Mononuclear cell (primary cell): ENCODE data around the gene TJP3. TPM values are rescaled to one million over a fixed set of nuclear protein-coding genes. Genes with fewer than 3 reads are reported as not detected.

Experiments
- H3K27me3 ChIP-seq: 2 replicates; pipeline ENCODE4 v1.6.0; 2011; ENCODE audit warnings: low read length, control low read depth; ENCODE audit not compliant: insufficient read depth
- H3K4me1 ChIP-seq: 2 replicates; pipeline ENCODE4 v1.5.1; 2011; ENCODE audit warnings: mild to moderate bottlenecking, low read length, control low read depth; ENCODE audit not compliant: insufficient read depth
- H3K4me3 ChIP-seq: 2 replicates; pipeline ENCODE4 v1.5.1; 2011; ENCODE audit warnings: mild to moderate bottlenecking, low read length, moderate library complexity
- H3K9me3 ChIP-seq: 2 replicates; pipeline ENCODE4 v1.5.1; 2011; ENCODE audit warnings: low read depth, mild to moderate bottlenecking, control low read depth, low read length
- total RNA-seq: library from RNA; depleted of rRNA; stranded (reverse); fragments of >200 nt; gene quantifications from one replicate; pipeline ENCODE4 v1.2.3, GENCODE V29; 2012

The TJP3 gene
- total RNA-seq, 1 donor: 5.7 TPM

- H3K4me1 ChIP-seq: no peaks in the 10 kb centered on the region
- H3K9me3 ChIP-seq: no peaks in the 10 kb centered on the region
- no peak overlapping the region for H3K4me3 ChIP-seq
- H3K27me3 ChIP-seq: no peaks in the 10 kb centered on the region
Observed at GRCh38 chr19:3732108-3732507, 23.9 kb downstream of the TJP3 start.

- no peaks in the 10 kb centered on the region for H3K27me3 ChIP-seq
- H3K4me1 ChIP-seq: no peaks in the 10 kb centered on the region
- H3K9me3 ChIP-seq: no peaks in the 10 kb centered on the region
- H3K4me3 ChIP-seq: no peak overlapping the region
Observed at GRCh38 chr19:3733549-3734309, 25.5 kb downstream of the TJP3 start.

GRCh38 chr19:3734310-3734600 lies 26.1 kb downstream of the TJP3 start:
- Histone ChIP-seq H3K4me1 (no peaks in the 10 kb centered on the region), H3K27me3 (no peaks in the 10 kb centered on the region), H3K9me3 (no peaks in the 10 kb centered on the region), H3K4me3 (no peak overlapping the region)

- H3K4me3 ChIP-seq: no peak overlapping the region
- H3K4me1 ChIP-seq: no peaks in the 10 kb centered on the region
- H3K9me3 ChIP-seq: no peaks in the 10 kb centered on the region
Observed at GRCh38 chr19:3736106-3736724, 28.0 kb downstream of the TJP3 start.

GRCh38 chr19:3737487-3738205 lies 29.5 kb downstream of the TJP3 start:
- H3K27me3 ChIP-seq: no peaks in the 10 kb centered on the region
- H3K4me1 ChIP-seq: no peaks in the 10 kb centered on the region
- no peak overlapping the region for H3K4me3 ChIP-seq
- H3K9me3 ChIP-seq: no peaks in the 10 kb centered on the region

More at GRCh38 chr19:3736106-3736724, 28.0 kb downstream of the TJP3 start:
- H3K27me3 ChIP-seq: no peaks in the 10 kb centered on the region

- H3K27me3 ChIP-seq: no peaks in the 10 kb centered on the region
- no peaks in the 10 kb centered on the region for H3K9me3 ChIP-seq
- H3K4me3 ChIP-seq: no peak overlapping the region
- H3K4me1 ChIP-seq: no peaks in the 10 kb centered on the region
Observed at GRCh38 chr19:3738477-3739220, 30.5 kb downstream of the TJP3 start.

GRCh38 chr19:3740431-3740830 lies 32.2 kb downstream of the TJP3 start:
- H3K4me3 ChIP-seq: no peak overlapping the region
- no peaks in the 10 kb centered on the region for H3K27me3 ChIP-seq
- no peaks in the 10 kb centered on the region for H3K9me3 ChIP-seq
- H3K4me1 ChIP-seq: no peaks in the 10 kb centered on the region

GRCh38 chr19:3743486-3743885 lies 35.3 kb downstream of the TJP3 start:
- no peaks in the 10 kb centered on the region for H3K9me3 ChIP-seq
- H3K4me1 ChIP-seq: no peaks in the 10 kb centered on the region
- H3K4me3 ChIP-seq: no peak overlapping the region
- no peaks in the 10 kb centered on the region for H3K27me3 ChIP-seq

- Histone ChIP-seq H3K4me3 (no peak overlapping the region), H3K27me3 (no peaks in the 10 kb centered on the region), H3K9me3 (no peaks in the 10 kb centered on the region), H3K4me1 (no peaks in the 10 kb centered on the region)
Observed at GRCh38 chr19:3745363-3746045, 37.3 kb downstream of the TJP3 start.

GRCh38 chr19:3746371-3747056 lies 38.3 kb downstream of the TJP3 start:
- Histone ChIP-seq H3K4me3 (no peak overlapping the region), H3K9me3 (no peaks in the 10 kb centered on the region), H3K4me1 (no peaks in the 10 kb centered on the region), H3K27me3 (no peaks in the 10 kb centered on the region)

GRCh38 chr19:3748965-3749364 lies 40.8 kb downstream of the TJP3 start:
- Histone ChIP-seq H3K4me1 (no peaks in the 10 kb centered on the region), H3K9me3 (no peaks in the 10 kb centered on the region)

GRCh38 chr19:3750211-3750610 lies 42.0 kb downstream of the TJP3 start:
- H3K4me1 ChIP-seq: no peaks in the 10 kb centered on the region
- H3K4me3 ChIP-seq: no peak overlapping the region
- H3K27me3 ChIP-seq: no peaks in the 10 kb centered on the region
- no peaks in the 10 kb centered on the region for H3K9me3 ChIP-seq

More at GRCh38 chr19:3748965-3749364, 40.8 kb downstream of the TJP3 start:
- Histone ChIP-seq H3K27me3 (no peaks in the 10 kb centered on the region), H3K4me3 (no peak overlapping the region)

- no peaks in the 10 kb centered on the region for H3K9me3 ChIP-seq
- no peaks in the 10 kb centered on the region for H3K4me1 ChIP-seq
- no peaks in the 10 kb centered on the region for H3K27me3 ChIP-seq
- no peak overlapping the region for H3K4me3 ChIP-seq
Observed at GRCh38 chr19:3751236-3751635, 43.1 kb downstream of the TJP3 start.

- Histone ChIP-seq H3K27me3 (no peaks in the 10 kb centered on the region), H3K4me3 (no peak overlapping the region), H3K4me1 (no peaks in the 10 kb centered on the region), H3K9me3 (no peaks in the 10 kb centered on the region)
Observed at GRCh38 chr19:3752492-3752891, 44.3 kb downstream of the TJP3 start.
